Kasumi-1 (cell line): ENCODE data around the gene VANGL2.

ENCODE experiments used
- DNase-seq, 2 experiments: peaks; one replicate each; lab custom pipeline; 2025; lab: John Stamatoyannopoulos, UW

Gene VANGL2

GRCh38 chr1:160406131-160406968 is 6.0 kb downstream of the VANGL2 start:
- DNase-seq = no peak

GRCh38 chr1:160407839-160408801 is 7.8 kb downstream of the VANGL2 start:
- no peak for DNase-seq

DNA sequence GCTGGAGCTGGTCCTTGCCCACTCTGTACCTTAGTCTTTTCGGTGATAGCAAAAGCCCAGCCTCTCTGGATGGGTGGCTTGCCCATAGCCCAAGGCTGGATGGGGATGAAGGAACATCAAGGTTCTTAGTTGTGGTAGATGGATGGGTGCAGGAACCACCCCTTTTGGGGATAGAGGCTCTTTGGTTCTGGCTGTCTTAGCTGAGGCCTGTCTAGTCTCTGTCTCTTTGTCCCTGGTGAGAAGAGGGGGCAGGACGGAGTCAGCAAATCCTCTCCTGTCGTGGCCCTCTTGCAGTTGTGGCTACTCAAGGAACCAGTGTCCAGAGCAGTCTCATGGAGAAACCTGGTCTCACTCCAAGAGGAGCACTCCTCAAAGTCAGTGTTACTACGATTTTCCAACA is 8.5 kb downstream of the VANGL2 start:
- DNase-seq = no peak

- DNase-seq = no peak
These were observed 9.1 kb downstream of the VANGL2 start for GRCh38 chr1:160409486-160409885.

- DNase-seq = no peak
These were observed 10.1 kb downstream of the VANGL2 start for GRCh38 chr1:160410406-160411005.

- no peak for DNase-seq
These were observed 11.1 kb downstream of the VANGL2 start for GRCh38 chr1:160411271-160412027.

DNA sequence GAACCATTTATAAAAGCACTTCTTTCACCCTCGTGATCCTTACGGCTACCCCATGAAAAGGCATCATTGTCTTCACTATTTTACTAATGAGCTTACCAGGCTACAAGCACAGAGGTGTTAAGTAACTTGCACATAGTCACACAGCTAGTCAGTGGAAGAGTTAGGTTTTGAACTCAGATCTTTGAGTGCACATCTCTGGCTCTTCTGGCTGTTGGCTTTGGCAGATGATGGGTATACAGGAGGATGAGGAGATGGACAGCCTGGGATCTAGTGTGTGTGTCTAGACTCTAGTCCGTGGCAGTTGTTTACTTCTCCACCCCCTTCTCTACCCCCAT is 11.6 kb downstream of the VANGL2 start:
- no peak for DNase-seq

GRCh38 chr1:160413716-160414115 is 13.4 kb downstream of the VANGL2 start:
- DNase-seq = no peak

DNA sequence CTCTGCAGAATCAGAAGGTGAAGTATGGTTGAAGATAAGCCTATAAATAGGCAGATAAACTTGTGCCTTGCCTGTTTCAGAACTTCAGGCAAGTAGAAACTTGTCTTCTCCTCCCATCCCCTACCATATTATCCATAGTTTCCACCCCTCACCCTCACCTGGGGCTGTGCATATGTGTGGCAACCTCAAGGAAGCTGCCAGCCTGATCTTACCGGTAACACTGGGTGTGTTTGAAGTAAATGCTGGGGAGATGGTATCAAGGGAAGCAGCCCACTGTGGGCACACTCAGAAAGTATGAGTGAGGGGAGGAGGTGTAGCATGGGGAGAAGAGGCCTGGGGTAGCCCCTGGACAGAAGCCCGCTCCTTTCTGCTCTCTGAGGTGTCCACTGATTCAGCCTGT is 14.5 kb downstream of the VANGL2 start:
- DNase-seq = no peak

GRCh38 chr1:160415696-160416290 is 15.4 kb downstream of the VANGL2 start:
- no peak for DNase-seq

GRCh38 chr1:160416369-160416768 is 16.0 kb downstream of the VANGL2 start:
- peak; percentile 49 to 73 for DNase-seq

- DNase-seq = no peak
These were observed 18.1 kb downstream of the VANGL2 start for GRCh38 chr1:160418483-160418882.

DNA sequence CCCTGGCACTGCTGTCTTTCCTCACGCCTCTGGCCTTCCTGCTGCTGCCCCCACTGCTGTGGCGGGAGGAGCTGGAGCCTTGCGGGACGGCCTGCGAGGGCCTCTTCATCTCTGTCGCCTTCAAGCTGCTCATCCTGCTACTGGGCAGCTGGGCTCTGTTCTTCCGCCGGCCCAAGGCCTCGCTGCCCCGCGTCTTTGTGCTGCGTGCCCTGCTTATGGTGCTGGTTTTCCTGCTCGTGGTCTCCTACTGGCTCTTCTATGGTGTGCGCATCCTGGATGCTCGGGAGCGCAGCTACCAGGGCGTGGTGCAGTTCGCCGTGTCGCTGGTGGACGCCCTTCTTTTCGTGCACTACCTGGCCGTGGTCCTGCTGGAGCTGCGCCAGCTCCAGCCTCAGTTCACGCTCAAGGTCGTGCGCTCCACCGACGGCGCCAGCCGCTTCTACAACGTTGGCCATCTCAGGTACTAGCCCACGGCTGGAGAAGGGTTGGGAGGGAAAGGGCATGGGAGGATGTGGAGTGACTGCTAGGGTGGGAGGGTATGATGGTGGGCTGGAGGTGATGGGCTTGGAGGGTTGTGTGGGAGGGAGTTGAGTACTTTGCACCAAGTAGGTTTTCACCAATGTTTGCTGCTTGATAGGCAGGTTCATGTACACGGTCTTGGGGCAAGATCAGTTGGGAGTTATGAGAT is 18.9 kb downstream of the VANGL2 start:
- DNase-seq = no peak

DNA sequence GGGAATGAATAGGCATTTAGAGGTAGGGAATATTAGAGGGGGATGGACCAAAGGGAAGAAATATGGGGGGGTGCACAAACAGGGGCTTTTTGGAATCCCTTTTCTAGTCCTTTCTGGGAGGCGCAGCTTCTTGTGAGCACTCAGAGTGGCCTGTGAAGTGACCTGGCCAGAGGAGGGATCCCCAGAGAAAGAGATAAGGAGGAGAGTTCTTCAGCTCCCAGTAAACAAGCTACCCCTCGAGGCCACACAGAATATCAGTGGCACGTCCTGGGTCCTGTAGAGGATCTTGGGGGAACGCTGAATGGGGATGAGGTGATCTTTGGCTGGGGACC is 19.4 kb downstream of the VANGL2 start:
- DNase-seq = no peak

DNA sequence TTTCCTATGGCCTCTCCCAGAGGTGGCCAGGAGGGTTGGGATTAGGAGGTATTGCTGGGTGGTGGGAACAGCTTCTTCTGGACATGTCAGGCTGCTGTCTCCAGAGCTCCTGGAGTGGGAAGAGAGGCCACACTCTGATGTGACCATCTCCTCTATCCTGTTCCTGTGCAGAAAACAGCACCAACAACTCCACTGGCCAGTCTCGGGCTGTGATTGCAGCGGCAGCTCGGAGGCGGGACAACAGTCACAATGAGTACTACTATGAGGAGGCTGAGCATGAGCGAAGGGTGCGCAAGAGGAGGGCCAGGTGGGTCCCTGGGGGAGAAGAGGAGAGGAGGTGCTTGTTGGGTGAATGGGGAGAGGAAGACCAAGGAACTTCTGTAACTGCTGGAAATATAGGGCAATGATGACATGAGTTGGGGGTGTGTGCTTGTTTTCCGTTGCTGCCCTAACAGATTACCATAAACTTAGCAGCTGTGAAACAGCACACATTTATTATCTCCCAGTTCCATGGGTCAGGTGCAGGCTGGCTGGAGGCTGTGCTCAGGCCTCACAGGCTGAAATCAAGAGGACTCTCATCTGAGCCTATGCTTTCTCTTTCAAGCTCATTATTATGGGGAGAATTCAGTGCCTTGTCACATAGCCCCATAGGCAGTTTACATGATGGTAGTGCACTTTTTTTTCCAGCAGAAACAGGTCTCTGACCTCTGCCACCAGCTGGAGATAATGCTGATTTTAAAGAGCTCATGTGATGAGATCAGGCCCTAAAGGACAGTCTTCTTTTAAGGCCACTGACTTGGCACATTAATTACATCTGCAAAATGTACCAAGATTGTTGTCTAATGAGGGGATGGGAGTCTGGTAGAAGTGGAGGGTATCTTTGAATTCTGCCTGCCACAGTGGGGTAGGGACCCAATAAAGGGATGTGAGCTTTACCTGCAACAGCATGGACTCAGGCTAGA is 20.8 kb downstream of the VANGL2 start:
- DNase-seq = no peak

GRCh38 chr1:160421881-160422280 is 21.5 kb downstream of the VANGL2 start:
- no peak for DNase-seq

DNA sequence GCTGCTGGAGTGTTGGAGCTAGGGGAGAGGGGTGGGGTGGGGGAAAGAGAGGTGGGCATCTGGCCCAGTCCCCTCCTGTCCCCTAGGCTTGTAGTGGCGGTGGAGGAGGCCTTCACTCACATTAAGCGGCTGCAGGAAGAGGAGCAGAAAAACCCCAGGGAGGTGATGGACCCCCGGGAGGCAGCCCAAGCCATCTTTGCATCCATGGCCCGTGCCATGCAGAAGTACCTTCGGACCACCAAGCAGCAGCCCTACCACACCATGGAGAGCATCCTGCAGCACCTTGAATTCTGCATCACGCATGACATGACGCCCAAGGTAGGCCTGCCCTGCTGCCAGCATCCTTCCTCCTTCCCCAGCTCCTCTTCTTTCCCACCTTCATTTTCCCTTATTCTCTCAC is 23.6 kb downstream of the VANGL2 start:
- DNase-seq = no peak

GRCh38 chr1:160425847-160426246 is 25.5 kb downstream of the VANGL2 start:
- DNase-seq = no peak

DNA sequence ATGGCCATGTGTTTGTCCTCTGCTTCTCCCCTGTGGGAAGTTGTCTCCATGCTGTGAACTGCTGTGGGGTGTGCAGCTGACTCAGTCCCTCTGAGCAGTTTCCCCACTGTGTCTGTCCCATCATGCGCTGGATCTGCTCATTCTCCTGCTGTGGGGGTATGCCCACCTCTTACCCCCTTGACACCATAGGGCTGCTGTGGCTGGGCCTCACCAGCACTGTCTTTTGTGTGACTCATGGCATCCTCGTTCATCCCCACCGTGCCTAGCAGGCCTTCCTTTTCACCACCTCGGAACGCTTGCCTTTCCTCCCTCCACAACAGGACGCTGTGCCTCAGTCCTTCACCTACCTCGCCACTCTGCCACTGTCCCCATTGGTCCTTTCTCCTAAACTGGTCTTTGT is 27.3 kb downstream of the VANGL2 start:
- DNase-seq = no peak

- DNase-seq = no peak
These were observed 27.7 kb downstream of the VANGL2 start for GRCh38 chr1:160428053-160428452.
